Type B pancreatic cell (in vitro differentiated cells): ENCODE data around the gene GNG13. TPM values are rescaled to one million over a fixed set of nuclear protein-coding genes. Genes with fewer than 3 reads are reported as not detected.
A peak's percentile ranks its signal among the peaks of the same experiment; 100 is the strongest.

ENCODE experiments used
- DNase-seq: peaks from one replicate; pipeline ENCODE4 v3.0.0; 2021; ENCODE audit warnings: mixed read lengths; ENCODE audit not compliant: unreplicated experiment; ENCODE audit errors: extremely low spot score
- H3K27ac Mint-ChIP-seq: 2 replicates; pipeline ENCODE4 v1.8.0; 2021; ENCODE audit warnings: mild to moderate bottlenecking, mixed read lengths
- H3K27me3 Mint-ChIP-seq: 2 replicates; pipeline ENCODE4 v1.8.0; 2021; ENCODE audit warnings: mixed read lengths
- H3K36me3 Mint-ChIP-seq: 2 replicates; pipeline ENCODE4 v1.8.0; 2021; ENCODE audit warnings: mixed read lengths
- H3K4me1 Mint-ChIP-seq: one replicate; pipeline ENCODE4 v1.8.0; 2021; ENCODE audit warnings: mixed read lengths; ENCODE audit not compliant: unreplicated experiment
- H3K4me3 Mint-ChIP-seq: 2 replicates; pipeline ENCODE4 v1.8.0; 2021; ENCODE audit warnings: mild to moderate bottlenecking, mixed read lengths
- H3K9me3 Mint-ChIP-seq: 2 replicates; pipeline ENCODE4 v1.8.0; 2021; ENCODE audit warnings: mixed read lengths
- total RNA-seq: library from RNA; stranded (reverse); gene quantifications from 2 replicates; pipeline ENCODE4 v1.2.1, GENCODE V29; 2021; ENCODE audit warnings: low replicate concordance
- TF ChIP-seq, protein P1 (sequence below): fragments of 200-600 bp; sonication (generic); conservative IDR thresholded peaks from 2 replicates; pipeline ENCODE4 v1.5.0; 2021; ENCODE audit warnings: antibody characterized with exemption, mild to moderate bottlenecking

GNG13 gene
- total RNA-seq, 1 donor from 2014 or later: not detected

DNA sequence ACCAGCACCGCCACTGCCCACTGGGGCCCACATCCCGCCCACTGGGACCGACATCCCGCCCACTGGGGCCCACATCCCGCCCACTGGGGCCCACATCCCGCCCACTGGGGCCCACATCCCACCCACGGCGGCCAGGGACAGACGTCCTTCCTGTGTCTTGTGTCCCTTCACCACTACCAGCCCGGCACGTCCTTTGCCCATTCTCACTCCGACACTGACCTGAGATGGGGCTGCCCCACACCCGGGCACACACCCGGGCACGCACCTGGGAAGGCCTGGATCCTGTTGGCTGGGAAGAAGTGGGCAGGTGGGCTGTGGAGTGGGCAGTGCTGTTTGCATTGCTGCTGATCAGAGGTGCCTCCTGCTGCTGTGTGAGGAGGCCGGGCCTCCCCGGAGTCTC lies 28.4 kb upstream of the GNG13 start:
- TF ChIP-seq, protein P1, sequence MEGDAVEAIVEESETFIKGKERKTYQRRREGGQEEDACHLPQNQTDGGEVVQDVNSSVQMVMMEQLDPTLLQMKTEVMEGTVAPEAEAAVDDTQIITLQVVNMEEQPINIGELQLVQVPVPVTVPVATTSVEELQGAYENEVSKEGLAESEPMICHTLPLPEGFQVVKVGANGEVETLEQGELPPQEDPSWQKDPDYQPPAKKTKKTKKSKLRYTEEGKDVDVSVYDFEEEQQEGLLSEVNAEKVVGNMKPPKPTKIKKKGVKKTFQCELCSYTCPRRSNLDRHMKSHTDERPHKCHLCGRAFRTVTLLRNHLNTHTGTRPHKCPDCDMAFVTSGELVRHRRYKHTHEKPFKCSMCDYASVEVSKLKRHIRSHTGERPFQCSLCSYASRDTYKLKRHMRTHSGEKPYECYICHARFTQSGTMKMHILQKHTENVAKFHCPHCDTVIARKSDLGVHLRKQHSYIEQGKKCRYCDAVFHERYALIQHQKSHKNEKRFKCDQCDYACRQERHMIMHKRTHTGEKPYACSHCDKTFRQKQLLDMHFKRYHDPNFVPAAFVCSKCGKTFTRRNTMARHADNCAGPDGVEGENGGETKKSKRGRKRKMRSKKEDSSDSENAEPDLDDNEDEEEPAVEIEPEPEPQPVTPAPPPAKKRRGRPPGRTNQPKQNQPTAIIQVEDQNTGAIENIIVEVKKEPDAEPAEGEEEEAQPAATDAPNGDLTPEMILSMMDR: no peak
- peaks cover 9% of the 10 kb centered on the region for H3K27me3 Mint-ChIP-seq
- DNase-seq: no peak
- H3K4me1 Mint-ChIP-seq: peaks cover 8% of the 10 kb centered on the region
- H3K27ac Mint-ChIP-seq: no peak overlapping the region
- H3K4me3 Mint-ChIP-seq: no peak overlapping the region
- no peaks in the 10 kb centered on the region for H3K9me3 Mint-ChIP-seq
- H3K36me3 Mint-ChIP-seq: no peaks in the 10 kb centered on the region

DNA sequence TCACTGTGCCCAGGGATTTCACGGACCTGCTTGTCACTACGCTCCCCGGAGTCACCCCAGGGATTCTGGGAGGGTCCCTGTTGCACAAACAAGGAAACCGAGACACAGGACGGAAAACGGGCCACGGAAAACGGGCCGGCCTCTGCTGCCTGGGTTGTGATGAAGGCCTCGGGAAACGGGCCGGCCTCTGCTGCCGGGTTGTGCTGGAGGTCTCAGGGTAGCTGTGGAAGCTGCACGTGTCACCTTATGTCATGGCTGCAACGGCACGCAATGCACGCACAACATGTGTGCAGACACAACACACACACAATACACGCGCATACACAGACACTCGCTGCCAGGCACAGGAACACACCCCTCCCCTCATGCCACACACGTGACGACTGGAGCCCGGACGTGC lies 27.0 kb upstream of the GNG13 start:
- Mint-ChIP-seq H3K9me3 (no peaks in the 10 kb centered on the region), H3K27ac (no peak overlapping the region)

DNA sequence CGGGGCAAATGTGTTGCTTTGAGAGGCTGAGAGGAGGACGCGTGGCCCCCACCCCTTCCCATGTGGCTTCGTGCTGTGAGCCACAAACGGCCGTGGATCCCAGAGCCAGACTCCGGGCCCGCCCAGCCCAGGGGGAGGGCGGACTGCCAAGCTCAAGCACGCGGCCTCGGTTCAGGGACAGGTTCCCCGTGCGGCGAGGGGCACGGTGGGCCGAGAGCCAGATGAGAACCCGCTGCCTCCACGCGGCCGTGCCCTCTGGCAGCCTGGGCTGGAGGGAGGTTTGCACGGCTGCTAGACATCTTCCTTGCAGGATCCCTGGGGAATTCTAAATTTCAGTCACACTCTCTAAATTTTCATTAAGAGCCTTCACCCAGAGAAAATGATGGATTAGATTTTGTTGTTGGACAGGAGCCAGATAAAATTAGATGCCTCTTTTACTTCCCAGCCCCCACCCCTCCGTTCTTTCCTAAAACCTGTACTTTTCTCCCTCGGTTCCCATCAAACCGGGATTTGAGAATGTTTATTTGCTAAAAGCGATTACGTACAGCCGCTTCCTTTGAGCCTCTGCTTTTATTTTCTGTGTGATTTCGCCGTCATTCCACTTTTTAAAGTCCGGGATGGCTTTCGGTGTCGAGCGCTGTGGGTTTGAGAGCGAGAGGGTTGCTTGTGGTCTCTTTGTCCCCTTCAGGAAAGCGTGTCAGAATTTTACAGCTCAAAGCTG lies 25.0 kb upstream of the GNG13 start:
- peaks cover 8% of the 10 kb centered on the region for H3K4me1 Mint-ChIP-seq
- TF ChIP-seq, protein P1: no peak
- DNase-seq: no peak
- peak overlapping the region; percentile 69 for H3K4me3 Mint-ChIP-seq
- peaks cover 12% of the 10 kb centered on the region for H3K27me3 Mint-ChIP-seq
- no peaks in the 10 kb centered on the region for H3K36me3 Mint-ChIP-seq
- no peaks in the 10 kb centered on the region for H3K9me3 Mint-ChIP-seq
- H3K27ac Mint-ChIP-seq: no peak overlapping the region

More for the DNA sequence above, 27.0 kb upstream of the GNG13 start:
- Mint-ChIP-seq H3K27me3 (peaks cover 9% of the 10 kb centered on the region), H3K36me3 (no peaks in the 10 kb centered on the region), H3K4me1 (peaks cover 8% of the 10 kb centered on the region), H3K4me3 (no peak overlapping the region)
- TF ChIP-seq, protein P1: no peak
- no peak for DNase-seq

DNA sequence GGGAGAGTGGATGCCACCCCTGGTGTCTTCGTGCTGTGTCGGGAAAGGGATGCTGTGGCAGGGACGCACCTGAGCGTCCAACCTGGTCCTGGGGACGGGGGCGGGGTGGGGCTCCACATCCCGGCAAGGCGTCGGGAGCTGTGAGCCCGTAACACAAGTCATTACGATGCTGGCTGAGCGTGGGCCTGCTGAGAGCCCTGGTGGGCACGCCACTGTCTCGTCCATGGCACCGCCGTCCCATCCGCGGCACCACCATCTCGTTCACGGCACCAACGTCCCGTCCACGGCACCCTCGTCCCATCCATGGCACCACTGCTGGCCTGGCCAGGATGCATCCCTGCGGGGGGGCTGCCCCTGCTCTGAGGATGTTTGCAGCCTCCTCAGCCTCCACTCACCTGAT lies 24.1 kb upstream of the GNG13 start:
- Mint-ChIP-seq H3K9me3 (no peaks in the 10 kb centered on the region), H3K27me3 (peaks cover 9% of the 10 kb centered on the region), H3K4me1 (peaks cover 8% of the 10 kb centered on the region), H3K4me3 (no peak overlapping the region), H3K27ac (no peak overlapping the region), H3K36me3 (no peaks in the 10 kb centered on the region)
- no peak for DNase-seq
- TF ChIP-seq, protein P1: no peak

DNA sequence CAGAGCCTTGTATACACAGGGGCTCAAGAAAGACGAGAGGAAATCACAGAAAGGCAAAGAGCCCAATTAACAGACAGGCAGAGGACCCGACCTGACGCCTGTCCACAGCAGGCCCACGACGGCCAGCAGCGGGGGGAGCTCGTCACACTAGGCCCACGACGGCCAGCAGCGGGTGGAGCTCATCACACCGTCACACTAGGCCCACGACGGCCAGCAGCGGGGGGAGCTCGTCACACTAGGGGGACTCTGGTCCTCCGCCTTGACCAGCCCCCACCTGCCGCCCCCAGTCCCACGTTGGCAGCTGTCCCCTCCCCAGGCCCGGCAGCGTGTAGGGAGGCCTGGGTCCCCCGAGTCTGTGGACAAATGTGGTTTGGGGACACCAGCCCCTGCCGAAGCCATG lies 23.7 kb upstream of the GNG13 start:
- Mint-ChIP-seq H3K36me3 (no peaks in the 10 kb centered on the region), H3K9me3 (no peaks in the 10 kb centered on the region), H3K4me3 (no peak overlapping the region), H3K4me1 (peaks cover 8% of the 10 kb centered on the region), H3K27ac (no peak overlapping the region), H3K27me3 (peaks cover 10% of the 10 kb centered on the region)
- DNase-seq: no peak
- TF ChIP-seq, protein P1: no peak
